IMR-90 (cell line): ENCODE data around the gene ROR2. TPM values are rescaled to one million over a fixed set of nuclear protein-coding genes. Genes with fewer than 3 reads are reported as not detected.

Experiments
- ATAC-seq: fragments of 200-7000 bp; cut with Tn5 transposase; 2 replicates; pipeline ENCODE4 v1.9.1; 2020; ENCODE audit warnings: low read depth, mild to moderate bottlenecking, moderate library complexity
- BruUV-seq: library from RNA; stranded (reverse); fragments of 400-500 nt; replicated peaks from 2 replicates; lab custom pipeline; 2021; lab: Mats Ljungman, UMichigan
- CTCF ChIA-PET: fragments of 300-600 bp; formaldehyde crosslinking; extraction: SDS; loops from one replicate; lab custom pipeline; 2021; ENCODE audit warnings: antibody characterized with exemption; lab: Yijun Ruan, JAX
- POLR2A ChIA-PET: fragments of 300-600 bp; sonication (Branson Sonifier 250); formaldehyde crosslinking; loops from one replicate; lab custom pipeline; 2022; ENCODE audit warnings: antibody characterized with exemption; ENCODE audit not compliant: unreplicated experiment; lab: Charles Lee
- DNase-seq: peaks from one replicate; pipeline ENCODE4 v3.0.0; 2013
- H2AFZ ChIP-seq: replicated peaks from 2 replicates; pipeline ENCODE3; 2013; ENCODE audit warnings: low read length, mild to moderate bottlenecking; ENCODE audit not compliant: poor library complexity
- H2AK5ac ChIP-seq: 2 replicates; pipeline ENCODE4 v1.6.1; 2013; ENCODE audit warnings: low read depth, low read length, inconsistent platforms
- H2AK9ac ChIP-seq: replicated peaks from 2 replicates; pipeline ENCODE3; 2013; ENCODE audit warnings: mild to moderate bottlenecking, low read depth, low read length, moderate library complexity; ENCODE audit not compliant: poor library complexity
- H2BK120ac ChIP-seq: 2 replicates; pipeline ENCODE4 v1.6.1; 2013; ENCODE audit warnings: low read depth, low read length, inconsistent platforms
- H2BK15ac ChIP-seq: 3 replicates; pipeline ENCODE4 v1.6.1; 2013; ENCODE audit warnings: low read depth, low read length, inconsistent platforms
- H2BK20ac ChIP-seq: 2 replicates; pipeline ENCODE4 v1.6.1; 2013; ENCODE audit warnings: low read depth, mild to moderate bottlenecking, inconsistent platforms, low read length, moderate library complexity
- H2BK5ac ChIP-seq: 2 replicates; pipeline ENCODE4 v1.6.1; 2013; ENCODE audit warnings: mild to moderate bottlenecking, low read depth, low read length, inconsistent platforms; ENCODE audit not compliant: poor library complexity, severe bottlenecking
- H3K14ac ChIP-seq: replicated peaks from 2 replicates; pipeline ENCODE4 v1.6.1; 2013; ENCODE audit warnings: low read depth, low read length, inconsistent platforms
- H3K18ac ChIP-seq: 2 replicates; pipeline ENCODE4 v1.6.1; 2013; ENCODE audit warnings: low read depth, low read length, control low read depth
- H3K23ac ChIP-seq: 2 replicates; pipeline ENCODE4 v1.6.1; 2013; ENCODE audit warnings: low read depth, low read length, inconsistent platforms
- H3K27ac ChIP-seq: 2 replicates; pipeline ENCODE4 v1.5.1; 2013; ENCODE audit warnings: mild to moderate bottlenecking, control low read depth, low read length; ENCODE audit not compliant: insufficient read depth
- H3K27me3 ChIP-seq: 2 replicates; pipeline ENCODE4 v1.6.1; 2013; ENCODE audit warnings: low read length; ENCODE audit not compliant: control insufficient read depth, insufficient read depth
- H3K36me3 ChIP-seq: 2 replicates; pipeline ENCODE4 v1.6.1; 2013; ENCODE audit warnings: low read length, mixed read lengths; ENCODE audit not compliant: control insufficient read depth, insufficient read depth
- H3K4ac ChIP-seq: 2 replicates; pipeline ENCODE4 v1.6.1; 2013; ENCODE audit warnings: low read depth, low read length, inconsistent platforms
- H3K4me1 ChIP-seq: 2 replicates; pipeline ENCODE4 v1.6.1; 2013; ENCODE audit warnings: low read length, mixed read lengths; ENCODE audit not compliant: control insufficient read depth, insufficient read depth
- H3K4me2 ChIP-seq: 2 replicates; pipeline ENCODE4 v1.6.1; 2013; ENCODE audit warnings: low read depth, mild to moderate bottlenecking, control low read depth, low read length, moderate library complexity
- H3K4me3 ChIP-seq: 2 replicates; pipeline ENCODE4 v1.5.1; 2013; ENCODE audit warnings: low read depth, mild to moderate bottlenecking, control low read depth, low read length, moderate library complexity; ENCODE audit not compliant: insufficient read depth
- H3K56ac ChIP-seq: 2 replicates; pipeline ENCODE4 v1.6.1; 2013; ENCODE audit warnings: low read length, inconsistent platforms; ENCODE audit not compliant: insufficient read depth; ENCODE audit errors: extremely low read depth
- H3K79me1 ChIP-seq, 2 experiments: 2 replicates each; pipeline ENCODE4 v1.6.1; 2013; ENCODE audit warnings: low read length in 2 of 2, inconsistent platforms in 1 of 2, low read depth in 1 of 2
- H3K9ac ChIP-seq: 2 replicates; pipeline ENCODE4 v1.6.1; 2013; ENCODE audit warnings: low read depth, low read length, control low read depth
- H3K9me1 ChIP-seq: 2 replicates; pipeline ENCODE4 v1.6.1; 2013; ENCODE audit warnings: low read length, inconsistent platforms; ENCODE audit not compliant: insufficient read depth
- H3K9me3 ChIP-seq: 2 replicates; pipeline ENCODE4 v1.6.1; 2013; ENCODE audit warnings: low read length; ENCODE audit not compliant: control insufficient read depth, insufficient read depth
- H4K20me1 ChIP-seq: 2 replicates; pipeline ENCODE4 v1.6.1; 2013; ENCODE audit warnings: low read length, inconsistent platforms; ENCODE audit not compliant: insufficient read depth
- H4K5ac ChIP-seq: 2 replicates; pipeline ENCODE4 v1.6.1; 2013; ENCODE audit warnings: mild to moderate bottlenecking, low read depth, low read length, control low read depth
- H4K8ac ChIP-seq, 2 experiments: 2 replicates each; pipeline ENCODE4 v1.6.1; 2013; ENCODE audit warnings: low read depth in 2 of 2, low read length in 2 of 2, control low read depth in 1 of 2, inconsistent platforms in 1 of 2
- H4K91ac ChIP-seq: 2 replicates; pipeline ENCODE4 v1.6.1; 2013; ENCODE audit warnings: low read depth, low read length, inconsistent platforms; ENCODE audit not compliant: insufficient read depth
- BHLHE40 ChIP-seq: fragments of 150-350 bp; IDR thresholded peaks from 2 replicates; pipeline ENCODE4 v1.6.1; 2016; ENCODE audit warnings: mild to moderate bottlenecking, low read depth, low read length
- CEBPB ChIP-seq: IDR thresholded peaks from 2 replicates; pipeline ENCODE4 v1.6.1; 2012; ENCODE audit warnings: low read depth, low read length, improper control_type of control experiment
- CHD1 ChIP-seq: IDR thresholded peaks from 2 replicates; pipeline ENCODE4 v1.6.1; 2012; ENCODE audit warnings: low read depth, low read length, improper control_type of control experiment
- CTCF ChIP-seq: conservative IDR thresholded peaks from 2 replicates; pipeline ENCODE4 v1.5.1; 2012; ENCODE audit warnings: mild to moderate bottlenecking, low read depth, low read length, improper control_type of control experiment
- ELK1 ChIP-seq: fragments of 150-350 bp; IDR thresholded peaks from 2 replicates; pipeline ENCODE4 v1.6.1; 2016; ENCODE audit warnings: low read depth, mild to moderate bottlenecking, low read length, moderate library complexity, borderline replicate concordance
- FOS ChIP-seq: fragments of 150-350 bp; IDR thresholded peaks from 2 replicates; pipeline ENCODE4 v1.6.1; 2016; ENCODE audit warnings: low read depth, low read length
- MAFK ChIP-seq: IDR thresholded peaks from 2 replicates; pipeline ENCODE4 v1.6.1; 2012; ENCODE audit warnings: low read depth, low read length, improper control_type of control experiment
- MAZ ChIP-seq: IDR thresholded peaks from 2 replicates; pipeline ENCODE4 v1.6.1; 2012; ENCODE audit warnings: low read depth, mild to moderate bottlenecking, low read length, improper control_type of control experiment, moderate library complexity, borderline replicate concordance
- MXI1 ChIP-seq: IDR thresholded peaks from 2 replicates; pipeline ENCODE4 v1.6.1; 2012; ENCODE audit warnings: low read depth, mild to moderate bottlenecking, low read length, moderate library complexity, borderline replicate concordance
- NFE2L2 ChIP-seq: fragments of 150-350 bp; IDR thresholded peaks from 2 replicates; pipeline ENCODE4 v1.6.1; 2016; ENCODE audit warnings: low read depth, mild to moderate bottlenecking, low read length
- POLR2A ChIP-seq: IDR thresholded peaks from 2 replicates; pipeline ENCODE4 v1.6.1; 2012; ENCODE audit warnings: mild to moderate bottlenecking, low read depth, low read length
- RAD21 ChIP-seq: IDR thresholded peaks from 2 replicates; pipeline ENCODE4 v1.6.1; 2012; ENCODE audit warnings: low read length, improper control_type of control experiment
- RCOR1 ChIP-seq: IDR thresholded peaks from 2 replicates; pipeline ENCODE4 v1.6.1; 2012; ENCODE audit warnings: mild to moderate bottlenecking, low read length, improper control_type of control experiment; ENCODE audit not compliant: insufficient replicate concordance
- RFX5 ChIP-seq: IDR thresholded peaks from 2 replicates; pipeline ENCODE4 v1.8.0; 2012; ENCODE audit warnings: low read depth, mild to moderate bottlenecking, low read length, moderate library complexity
- SMC3 ChIP-seq: fragments of 150-350 bp; IDR thresholded peaks from 2 replicates; pipeline ENCODE4 v1.6.1; 2016; ENCODE audit warnings: low read depth, mild to moderate bottlenecking, antibody characterized with exemption, low read length, moderate library complexity
- USF2 ChIP-seq: fragments of 150-350 bp; IDR thresholded peaks from 2 replicates; pipeline ENCODE4 v1.6.1; 2017; ENCODE audit warnings: mild to moderate bottlenecking, antibody characterized with exemption, low read length, low read depth
- dilution Hi-C: fragments of 300-500 bp; cut with HindIII; formaldehyde crosslinking; loops from one replicate; pipeline ENCODE4 v1.14.3; 2018; ENCODE audit warnings: low sequenced_read_pairs; ENCODE audit not compliant: unreplicated experiment
- in situ Hi-C: fragments of 300-500 bp; cut with MboI; formaldehyde crosslinking; loops from 3 replicates; pipeline ENCODE4 v1.14.3; 2019; ENCODE audit warnings: low sequenced_read_pairs, inconsistent platforms, mixed read lengths
- intact Hi-C: fragments of 100-400 bp; cut with micrococcal nuclease; formaldehyde crosslinking; loops from 2 replicates; pipeline ENCODE4 v1.10.0; 2022
- polyA plus RNA-seq, 3 experiments: library from polyadenylated mRNA; depleted of rRNA; stranded (reverse); fragments of >200 nt; gene quantifications; 2 replicates each; pipeline ENCODE4 v1.2.3, GENCODE V29; 2012; ENCODE audit warnings: low replicate concordance in 1 of 3
- total RNA-seq: library from RNA; depleted of rRNA; stranded (reverse); fragments of >200 nt; gene quantifications from 2 replicates; pipeline ENCODE4 v1.2.3, GENCODE V29; 2012

Gene ROR2
- total and polyA plus RNA-seq, 2 of the 4 experiments (the other 2 are of a cell fraction): 2.3 to 4.8 TPM

GRCh38 chr9:91583161-91583875 lies 366.7 kb downstream of the ROR2 start:
- H3K4me2 ChIP-seq: no peak overlapping the region
- H3K18ac ChIP-seq: no peak overlapping the region
- no peak for ATAC-seq
- no TSS peak for BruUV-seq
- H2BK120ac ChIP-seq: no peak overlapping the region
- no peak overlapping the region for H3K27ac ChIP-seq
- ChIA-PET CTCF (interaction anchor here (0.9 kb wide), 1 partner anchor 76 kb away, joined by 3 read pairs; no protein-coding TSS in a partner anchor), POLR2A (no interaction called here)
- no peaks in the 10 kb centered on the region for H3K36me3 ChIP-seq
- H2BK15ac ChIP-seq: no peak overlapping the region
- H3K79me1 ChIP-seq: no peaks in the 10 kb centered on the region
- no peak overlapping the region for H3K9ac ChIP-seq
- no peak overlapping the region for H3K23ac ChIP-seq
- no peak overlapping the region for H2AK9ac ChIP-seq
- peaks cover 12% of the 10 kb centered on the region for H3K27me3 ChIP-seq
- H3K9me1 ChIP-seq: no peaks in the 10 kb centered on the region
- H2AK5ac ChIP-seq: no peak overlapping the region
- H4K5ac ChIP-seq: no peak overlapping the region
- H4K8ac ChIP-seq: no peak overlapping the region
- no peak overlapping the region for H3K4ac ChIP-seq
- H3K14ac ChIP-seq: no peak overlapping the region
- no peak for TF ChIP-seq CEBPB
- no peak for TF ChIP-seq NFE2L2
- no peak for TF ChIP-seq MXI1
- TF ChIP-seq RFX5: no peak
- no peak for TF ChIP-seq CTCF
- TF ChIP-seq USF2: no peak
- no peak for TF ChIP-seq RCOR1
- no peak for TF ChIP-seq MAFK
- TF ChIP-seq CHD1: no peak
- no peak for TF ChIP-seq SMC3
- no peak for TF ChIP-seq POLR2A
- no peak for TF ChIP-seq BHLHE40
- TF ChIP-seq FOS: no peak
- no peak for TF ChIP-seq ELK1
- TF ChIP-seq RAD21: no peak
- TF ChIP-seq MAZ: no peak
- no peak overlapping the region for H2BK5ac ChIP-seq
- no peak overlapping the region for H2AFZ ChIP-seq
- H3K4me3 ChIP-seq: no peak overlapping the region
- in situ Hi-C loops (no loop called here), dilution Hi-C loops (no loop called here), intact Hi-C loops (no loop called here)
- H3K4me1 ChIP-seq: no peaks in the 10 kb centered on the region
- H3K56ac ChIP-seq: no peak overlapping the region
- no peaks in the 10 kb centered on the region for H3K9me3 ChIP-seq
- no peak for DNase-seq
- no peak overlapping the region for H2BK20ac ChIP-seq
- no peaks in the 10 kb centered on the region for H4K20me1 ChIP-seq
- no peak overlapping the region for H4K91ac ChIP-seq
